ENCODE data around the gene SPAG6.

SPAG6 gene

GRCh38 chr10:22463255-22463654 is 118.0 kb downstream of the SPAG6 start:
- DNase-seq: no peak

- DNase-seq: no peak
Measured at GRCh38 chr10:22464966-22465629, 119.8 kb downstream of the SPAG6 start.

GRCh38 chr10:22466763-22467334 is 121.6 kb downstream of the SPAG6 start:
- DNase-seq: no peak

Data from NCI-H510A (cell line).